GM12892 (cell line): ENCODE measurements around the gene CACNA1G.

Experiments
- POLR2A ChIP-seq: IDR thresholded peaks from 2 replicates; pipeline ENCODE4 v1.6.1; 2011; ENCODE audit warnings: low read depth, low read length, control low read depth
- POLR2AphosphoS5 ChIP-seq: IDR thresholded peaks from 2 replicates; pipeline ENCODE4 v1.6.1; 2011; ENCODE audit warnings: low read depth, low read length, control low read depth

- TF ChIP-seq POLR2AphosphoS5 (no peak), POLR2A (no peak)
Measured at GRCh38 chr17:50569592-50569991, 9.1 kb downstream of the CACNA1G start.
